ENCODE results near the gene CREB5. TPM values are rescaled to one million over a fixed set of nuclear protein-coding genes. Genes with fewer than 3 reads are reported as not detected.

Gene CREB5
- total and polyA plus RNA-seq, 2 of the 13 experiments (the other 11 are each of a cell fraction or from before 2014, with no cell fraction given), result 0.38 to 0.71 TPM

DNA sequence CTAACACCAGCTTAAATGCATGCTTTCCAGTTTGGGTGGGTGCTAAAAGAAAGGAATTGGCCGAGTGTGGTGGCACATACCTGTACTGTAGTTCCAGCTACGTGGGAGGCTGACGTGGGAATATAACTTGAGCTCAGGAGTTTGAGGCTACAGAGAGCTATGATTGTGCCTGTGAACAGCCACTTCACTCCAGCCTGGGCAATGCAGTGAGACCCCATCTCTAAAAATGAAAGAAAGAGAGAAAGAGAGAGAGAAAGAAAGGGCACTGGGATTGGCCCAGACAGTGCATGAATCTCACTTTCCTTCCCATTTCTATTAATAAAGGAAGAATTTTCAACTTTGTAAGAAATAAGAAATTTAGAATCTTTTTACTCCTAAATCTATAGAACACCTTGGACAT, 265.4 kb downstream of the CREB5 start:
- POLR2A ChIA-PET, result no interaction called here
- WGBS (ENCODE audit: low lambda C conversion rate), result 3% methylated on average over 3 of the region's 3 CpGs
- Histone ChIP-seq H3K9me3 (ENCODE audit: low read length) (no peaks in the 10 kb centered on the region), H3K27me3 (ENCODE audit: control insufficient read depth in 1 of 2, insufficient read depth in 2 of 2, low read length in 2 of 2) (no peaks in the 10 kb centered on the region), H3K27ac (ENCODE audit: extremely low read length, insufficient read depth, low read length) (no peak overlapping the region), H3K79me2 (ENCODE audit: insufficient read depth, low read length) (no peaks in the 10 kb centered on the region), H3K4me3 (replicated peaks in 1 of 3; ENCODE audit: insufficient read depth in 1 of 3, low read depth in 2 of 3, low read length in 3 of 3) (no peak overlapping the region), H3K36me3 (replicated peaks in 1 of 2; ENCODE audit: control insufficient read depth in 1 of 2, insufficient read depth in 2 of 2, low read length in 2 of 2) (no peaks in the 10 kb centered on the region), H3K9ac (ENCODE audit: insufficient read depth, low read depth, low read length) (no peak overlapping the region), H4K20me1 (ENCODE audit: insufficient read depth, low read length) (no peaks in the 10 kb centered on the region), H2AFZ (ENCODE audit: low read length) (no peak overlapping the region), H3K4me2 (ENCODE audit: low read depth, low read length) (no peak overlapping the region), H3K4me1 (ENCODE audit: insufficient read depth, low read length) (no peaks in the 10 kb centered on the region; the same call in 1 of the 2 replicates)
- CTCF ChIA-PET (ENCODE audit: low intra/inter-chr PET ratio, low total read pairs), result no interaction called here
- TF ChIP-seq AHR (CRISPR knock-in tag; IDR thresholded peaks at IDR 0.05), result no peak
- TF ChIP-seq USF2 (IDR thresholded peaks at IDR 0.05; ENCODE audit: low read depth, low read length), result no peak
- no peak for TF ChIP-seq USF2 (CRISPR knock-in tag; IDR thresholded peaks at IDR 0.05; ENCODE audit: borderline replicate concordance)
- TF ChIP-seq RBM39 (IDR thresholded peaks at IDR 0.05; ENCODE audit: low read depth, low read length, poor library complexity, severe bottlenecking), result no peak
- TF ChIP-seq ZNF609 (CRISPR knock-in tag; IDR thresholded peaks at IDR 0.05; ENCODE audit: borderline replicate concordance), result no peak
- no peak for TF ChIP-seq BRCA1 (CRISPR knock-in tag; IDR thresholded peaks at IDR 0.05)
- TF ChIP-seq CHD4 (IDR thresholded peaks at IDR 0.05; ENCODE audit: borderline replicate concordance, low read length), result no peak
- no peak for TF ChIP-seq KAT7 (CRISPR knock-in tag; IDR thresholded peaks at IDR 0.05; ENCODE audit: borderline replicate concordance)
- TF ChIP-seq ZBTB2 (CRISPR knock-in tag; IDR thresholded peaks at IDR 0.05; ENCODE audit: low read depth), result no peak
- TF ChIP-seq NR3C1 (CRISPR knock-in tag; IDR thresholded peaks at IDR 0.05), result no peak
- no peak for TF ChIP-seq ZNF878 (CRISPR knock-in tag; IDR thresholded peaks at IDR 0.05)
- no peak for TF ChIP-seq DMAP1 (CRISPR knock-in tag; IDR thresholded peaks at IDR 0.05)
- no peak for TF ChIP-seq ATRX (CRISPR knock-in tag; IDR thresholded peaks at IDR 0.05; ENCODE audit: borderline replicate concordance)
- BruUV-seq (replicated peaks), result no TSS peak
- ATAC-seq (no peak), DNase-seq (ENCODE audit: low spot score) (no peak), FAIRE-seq (no peak)
- in situ Hi-C loops (cut with HindIII; ENCODE audit: extremely low pct_ligation_motif_present, low pct_unique_long_range_greater_than_20kb), result no loop called here
- intact Hi-C loops (cut with micrococcal nuclease; ENCODE audit: unreplicated experiment), result no loop called here
